Nucleus accumbens (tissue), 56 donors: ENCODE data around the gene MESP1.
"Not testable (repeated sequence)": the region's sequence is repeated elsewhere in the genome, so short reads cannot be mapped to it uniquely, and the experiment has no call there.

Source experiments
- DNase-seq, 56 donors: peaks; one replicate each; lab custom pipeline; 2025; lab: John Stamatoyannopoulos, UW

The MESP1 gene

DNA sequence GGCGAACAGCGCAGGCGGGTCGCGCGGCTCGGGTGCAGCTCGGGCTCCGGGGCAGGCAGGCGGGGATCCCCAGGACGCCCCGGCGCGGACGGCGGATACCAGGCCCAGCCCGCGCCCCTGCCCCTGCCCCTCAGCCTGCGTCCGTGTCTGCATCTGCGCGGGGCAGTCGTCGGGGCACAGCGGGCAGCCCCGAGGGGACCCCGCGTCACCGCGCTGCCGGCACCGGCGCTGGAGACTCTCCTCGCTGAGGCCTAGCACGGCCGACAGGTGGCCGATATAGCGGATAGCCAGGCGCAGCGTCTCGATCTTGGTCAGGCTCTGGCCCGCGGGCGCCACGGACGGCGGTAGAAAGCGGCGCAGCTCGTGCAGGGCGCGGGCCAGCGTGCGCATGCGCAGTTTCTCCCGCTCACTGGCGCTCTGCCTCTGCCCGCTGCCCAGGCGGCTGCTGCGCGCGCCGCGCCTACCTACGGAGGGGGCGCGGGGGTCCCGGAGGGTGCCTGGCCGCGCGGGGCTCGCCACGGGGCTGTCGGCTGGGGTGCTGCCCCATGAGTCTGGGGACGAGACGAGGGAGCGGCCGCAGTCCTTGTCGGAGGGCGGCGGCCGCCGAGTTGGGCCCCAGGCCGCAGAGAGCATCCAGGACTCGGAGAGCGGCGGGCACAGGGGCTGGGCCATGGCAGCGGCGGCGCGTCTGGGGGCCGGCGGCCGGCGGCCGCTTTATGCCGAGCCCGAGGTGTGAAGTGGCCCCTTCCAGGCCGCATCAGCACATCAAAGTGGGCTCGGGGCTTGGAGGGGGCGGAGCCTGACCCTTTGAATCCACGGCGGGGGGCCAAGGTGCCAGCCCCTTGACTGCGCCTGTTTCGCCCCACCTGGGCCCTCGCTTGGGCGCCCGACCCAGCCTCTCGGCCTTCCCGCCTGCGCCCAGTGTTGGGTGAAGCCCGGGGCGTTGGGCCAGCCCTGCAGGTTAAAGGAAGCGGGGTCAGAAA, at the start of gene MESP1:
Gene MESP1, minus strand, starts transcription at position 690 of the 983 bp plus-strand sequence. Its CDS starts 18 bp downstream, at position 672.
- DNase-seq, result peak in 55 of 56 donors; percentile 21 to 91 (median 77)

DNA sequence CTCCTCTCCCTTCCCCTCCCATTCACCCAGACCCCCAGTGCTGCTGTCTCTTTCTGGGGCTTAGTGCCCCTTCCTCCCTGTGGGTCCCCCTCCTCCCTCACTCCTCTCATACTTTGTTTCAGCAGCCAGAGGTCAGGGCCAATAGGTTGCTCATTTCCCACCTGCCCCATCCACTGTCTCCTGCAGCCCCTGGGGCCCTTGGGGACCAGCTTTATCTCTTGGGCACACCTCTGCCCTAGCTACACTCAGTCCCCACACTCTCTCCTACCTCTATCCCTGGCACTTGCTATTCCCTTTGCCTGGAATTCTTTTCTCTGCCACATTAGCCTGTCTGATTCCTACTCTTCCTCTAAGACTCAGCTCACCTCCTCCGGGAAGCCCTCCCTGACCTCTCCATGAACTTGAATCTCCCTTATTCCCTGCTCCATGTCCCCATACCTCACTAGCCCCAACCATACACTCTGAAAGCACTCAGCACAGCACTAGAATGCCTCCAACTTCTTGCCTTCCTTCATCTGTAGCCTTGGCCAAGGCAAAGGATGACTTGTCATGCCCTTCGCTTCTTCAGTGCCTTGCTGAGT, 49.0 kb upstream of the MESP1 start:
- no peak for DNase-seq

DNA sequence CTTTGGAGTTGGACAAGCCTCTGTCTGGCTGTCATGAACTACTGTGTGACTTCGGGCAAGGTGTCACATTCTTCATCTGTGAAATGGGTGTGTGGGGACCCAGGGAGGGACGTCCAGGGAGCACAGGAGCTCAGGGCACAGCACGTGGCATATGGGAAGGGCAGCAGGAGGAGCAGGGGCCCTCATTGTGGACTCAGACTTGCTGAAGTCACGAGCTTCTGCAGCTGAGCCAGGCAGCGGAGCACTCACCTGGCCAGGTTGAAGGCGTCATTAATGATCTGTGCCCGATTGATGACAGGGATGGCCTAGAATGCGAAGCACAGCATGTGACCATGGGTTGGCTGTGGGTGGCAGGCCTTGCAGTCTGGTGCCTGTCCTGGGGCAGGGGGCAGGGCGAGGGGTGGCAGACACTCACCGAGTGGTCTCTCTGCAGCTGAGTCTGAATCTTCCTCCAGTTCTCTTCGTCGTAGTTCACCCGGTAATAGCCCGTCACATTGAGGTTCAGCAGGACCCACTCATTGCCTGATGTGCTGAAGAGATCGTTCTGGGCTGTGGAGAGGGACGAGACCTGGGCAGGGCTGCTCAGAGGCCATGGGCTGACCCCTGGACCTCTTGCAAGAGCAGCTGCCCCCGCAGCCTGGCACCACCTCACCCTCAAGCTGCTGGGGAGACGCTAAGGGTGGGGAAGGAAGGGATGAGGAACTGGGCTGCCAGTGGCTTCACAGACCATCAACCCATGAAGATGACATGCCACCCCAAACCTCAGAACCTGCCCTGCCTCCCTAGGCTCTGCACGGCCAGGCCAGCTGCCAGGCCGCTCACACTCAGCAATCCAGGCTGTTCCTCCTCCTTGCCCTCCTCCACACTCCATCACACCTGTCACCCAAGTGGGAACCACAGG, 48.2 kb upstream of the MESP1 start:
- no peak for DNase-seq

- no peak for DNase-seq
Observed at GRCh38 chr15:89797678-89798201, 46.7 kb upstream of the MESP1 start.

DNA sequence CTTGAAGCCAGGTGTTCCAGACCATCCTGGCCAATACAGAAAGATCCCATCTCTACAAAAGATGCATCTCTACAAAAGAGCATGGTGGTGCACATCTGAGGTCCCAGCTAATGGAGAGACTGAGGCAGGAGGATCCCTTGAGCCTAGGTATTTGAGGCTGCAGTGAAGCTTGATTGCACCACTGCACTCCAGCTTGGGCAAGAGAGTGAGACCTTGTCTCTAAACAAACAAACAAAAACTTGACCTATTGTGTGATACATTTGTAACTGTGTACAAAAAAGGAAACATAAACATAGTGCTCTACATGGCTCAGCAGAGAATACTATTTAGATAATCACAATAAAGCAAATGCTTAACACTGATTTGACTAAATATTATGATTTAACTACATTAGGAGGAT, 44.9 kb upstream of the MESP1 start:
- no peak for DNase-seq

DNA sequence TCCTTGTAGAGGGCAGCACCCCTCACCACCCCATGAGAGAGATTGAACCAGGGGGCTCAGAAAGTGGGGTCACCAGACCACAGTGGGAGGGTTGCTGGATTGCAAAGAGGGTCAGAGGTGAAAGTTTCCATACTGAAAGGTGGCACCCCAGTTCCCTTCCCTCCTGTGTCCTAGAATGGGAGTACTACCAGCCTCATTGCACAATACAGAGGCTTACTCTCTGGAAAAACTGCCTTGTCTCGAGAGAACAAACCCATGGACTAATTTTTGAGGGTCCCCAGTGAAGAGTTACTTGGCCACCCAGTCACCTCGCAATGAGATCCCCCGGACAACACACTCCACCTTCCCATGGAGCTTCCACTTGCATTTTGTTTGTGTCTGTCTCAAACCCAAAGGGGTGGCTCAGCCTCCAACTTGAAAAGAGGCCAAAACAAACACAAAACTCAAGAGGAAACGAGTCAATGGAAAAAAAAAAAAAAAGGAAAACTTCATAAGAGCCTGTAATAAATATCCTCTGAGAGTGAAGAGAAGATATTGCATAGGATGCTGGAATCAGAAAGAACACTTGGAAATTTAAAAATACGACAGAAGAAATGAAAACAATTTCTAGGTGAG, 43.7 kb upstream of the MESP1 start:
- no peak for DNase-seq

- DNase-seq, result no peak
Observed at GRCh38 chr15:89792106-89792805, 41.2 kb upstream of the MESP1 start.

DNA sequence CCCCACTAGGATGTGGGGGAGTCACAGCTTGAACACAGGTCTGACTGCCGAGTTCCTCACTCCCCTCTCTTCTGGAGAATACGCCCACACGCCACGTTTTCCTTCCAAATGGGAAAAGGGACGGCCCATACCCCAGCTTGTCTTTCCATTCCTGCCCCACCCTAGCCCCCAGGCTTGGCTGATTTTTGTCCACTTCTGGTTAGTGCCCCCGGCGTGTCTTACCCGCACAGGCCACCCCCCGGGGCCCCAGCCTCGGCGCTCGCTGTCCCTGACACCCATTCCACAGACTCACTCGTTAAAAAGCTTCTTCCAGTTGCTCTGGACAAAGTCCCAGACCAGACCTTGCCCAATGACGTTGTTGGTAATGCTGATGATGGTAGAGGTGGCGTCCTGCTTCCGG, 39.6 kb upstream of the MESP1 start:
- DNase-seq, result no peak

- no peak for DNase-seq
Observed at GRCh38 chr15:89790206-89790605, 39.2 kb upstream of the MESP1 start.

DNA sequence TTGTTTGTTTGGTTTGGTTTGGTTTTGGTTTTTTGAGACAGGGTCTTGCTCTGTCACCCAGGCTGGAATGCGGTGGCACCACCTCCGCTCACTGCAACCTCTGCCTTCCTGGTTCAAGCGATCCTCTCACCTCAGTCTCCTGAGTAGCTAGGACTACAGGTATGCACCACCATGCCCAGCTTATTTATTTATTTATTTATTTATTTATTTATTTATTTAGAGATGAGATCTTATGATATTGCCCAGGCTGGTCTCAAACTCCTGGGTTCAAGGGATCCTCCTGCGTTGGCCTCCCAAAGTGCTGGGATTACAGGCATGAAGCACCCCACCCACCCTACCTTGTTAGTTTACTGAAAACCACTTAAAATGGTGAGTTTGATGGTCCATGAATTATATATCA, 37.5 kb upstream of the MESP1 start:
- not testable (repeated sequence) for DNase-seq

DNA sequence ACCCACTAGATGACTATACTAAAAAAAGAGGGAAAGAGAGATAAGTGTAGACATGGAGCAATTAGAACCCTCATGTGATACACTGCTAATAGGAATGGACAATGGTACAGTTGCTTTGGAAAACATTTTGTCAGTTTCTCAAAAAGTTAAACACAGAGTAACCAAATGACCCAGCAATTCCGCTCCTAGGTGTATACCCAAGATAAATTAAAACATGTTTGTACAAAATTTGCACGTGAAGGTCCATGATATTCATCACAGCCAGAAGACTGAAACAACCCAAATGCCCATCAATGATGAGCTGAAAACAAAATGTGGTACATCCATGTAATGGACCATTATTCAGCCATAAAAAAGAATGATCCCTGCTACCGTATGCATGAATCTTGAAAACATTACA, 36.9 kb upstream of the MESP1 start:
- DNase-seq, result no peak

GRCh38 chr15:89785774-89786140, 34.7 kb upstream of the MESP1 start:
- no peak for DNase-seq

DNA sequence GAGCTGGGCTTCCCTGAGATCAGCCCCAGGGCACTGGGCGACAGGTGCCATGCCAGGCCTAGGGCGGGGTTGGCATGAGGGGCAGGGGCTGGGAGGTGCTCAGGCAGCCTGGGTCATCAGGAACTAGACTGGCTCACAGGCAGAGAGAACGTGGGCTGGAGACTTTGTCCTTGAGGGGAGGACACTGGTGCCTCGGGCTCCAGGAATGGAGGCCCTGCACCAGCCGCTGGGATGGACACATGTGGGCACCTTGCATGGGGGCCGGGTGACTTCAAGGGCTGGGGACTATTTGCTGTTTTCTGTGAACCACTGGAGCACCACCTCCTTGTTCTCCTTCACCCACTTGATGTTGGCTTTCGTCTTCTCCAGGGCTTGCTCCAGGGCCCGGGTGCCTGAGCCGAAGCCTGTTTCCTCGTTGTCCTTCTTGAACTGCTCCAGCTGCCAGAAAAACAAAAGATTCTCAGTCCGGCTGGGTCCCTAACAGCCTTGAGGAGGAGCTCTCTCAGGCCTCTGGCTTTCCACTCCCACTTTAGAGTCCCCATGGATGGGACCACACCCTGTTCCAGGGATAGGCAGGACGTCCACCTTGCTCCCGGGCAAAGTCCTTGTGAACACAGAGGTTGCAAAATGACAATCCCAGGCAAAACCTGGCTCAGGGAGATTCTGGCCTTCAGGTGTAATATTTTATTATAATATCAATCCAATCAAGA, 34.2 kb upstream of the MESP1 start:
- DNase-seq, result no peak

DNA sequence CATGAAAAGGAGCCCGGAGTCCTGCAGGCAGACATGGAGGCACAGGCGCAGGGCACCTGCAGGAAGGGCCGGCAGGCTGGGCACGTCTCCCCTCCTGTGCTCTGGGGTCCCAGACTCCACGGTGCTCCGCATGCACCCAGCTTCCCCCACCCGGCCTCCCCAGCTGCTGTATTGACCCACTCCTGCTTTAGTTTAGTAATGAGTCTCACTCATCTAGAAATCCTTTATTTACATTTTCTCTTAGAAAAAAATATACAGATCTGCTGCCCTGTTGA, 33.6 kb upstream of the MESP1 start:
- DNase-seq, result no peak

DNA sequence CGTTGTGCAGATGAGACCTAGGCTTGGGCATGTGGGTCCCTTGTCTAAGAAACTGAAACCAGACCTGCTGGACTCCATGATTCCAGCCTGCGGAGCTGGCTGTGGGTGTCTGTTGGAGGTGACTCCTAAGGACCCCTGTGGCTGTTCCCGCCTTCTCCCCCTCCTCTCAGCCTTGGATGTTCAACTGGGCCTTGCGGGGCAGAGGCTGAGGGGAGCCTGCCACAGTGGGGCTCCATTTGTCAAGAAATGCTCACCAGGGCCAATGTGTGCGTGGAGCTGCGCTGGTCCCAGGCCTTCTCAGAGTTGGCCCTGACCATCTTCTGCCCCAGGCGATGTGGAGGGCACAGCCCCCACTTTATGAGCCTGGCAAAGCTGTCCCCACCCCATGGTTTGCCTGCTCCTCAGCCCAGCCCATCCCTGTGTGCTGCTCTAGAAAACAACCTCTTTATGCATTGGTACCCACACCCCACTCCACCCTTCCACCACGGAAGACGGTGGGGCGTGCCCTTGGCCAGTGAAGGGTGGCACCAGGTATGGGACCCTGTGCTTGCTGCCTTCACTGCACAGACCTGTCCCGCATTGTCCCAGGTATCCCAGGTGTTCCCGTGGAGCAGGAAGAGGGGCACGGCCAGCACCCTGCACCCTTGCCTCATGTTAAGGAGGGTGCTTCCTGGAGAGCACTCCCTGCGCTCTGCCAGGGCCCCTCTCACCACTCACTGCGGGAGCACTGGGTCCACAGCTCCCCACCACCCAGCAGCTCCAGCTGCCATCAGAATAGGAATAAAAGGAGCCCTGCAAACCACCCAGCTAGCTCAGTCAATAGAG, 33.0 kb upstream of the MESP1 start:
- DNase-seq, result no peak

- no peak for DNase-seq
Observed at GRCh38 chr15:89783111-89783860, 32.2 kb upstream of the MESP1 start.

DNA sequence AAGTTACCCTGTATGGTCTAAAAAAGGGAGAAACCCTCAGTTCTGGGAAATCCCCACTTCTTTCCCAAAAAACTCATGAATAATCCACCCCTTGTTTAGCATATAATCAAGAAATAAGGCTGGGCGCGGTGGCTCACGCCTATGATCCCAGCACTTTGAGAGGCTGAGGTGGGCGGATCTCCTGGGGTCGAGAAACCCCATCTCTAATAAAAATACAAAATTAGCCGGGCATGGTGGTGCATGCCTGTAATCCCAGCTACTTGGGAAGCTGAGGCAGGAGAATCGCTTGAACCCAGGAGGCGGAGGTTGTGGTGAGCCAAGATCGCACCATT, 31.5 kb upstream of the MESP1 start:
- DNase-seq, result not testable (repeated sequence)
